Gastroesophageal sphincter (tissue), 4 donors: ENCODE data around the gene HSP90AB1. TPM values are rescaled to one million over a fixed set of nuclear protein-coding genes. Genes with fewer than 3 reads are reported as not detected.

ENCODE experiments used
- ATAC-seq: fragments of 150-250 bp; one replicate; pipeline ENCODE4 v1.9.1; 2016; ENCODE audit warnings: mild to moderate bottlenecking, moderate library complexity
- H3K27ac ChIP-seq, 4 donors: fragments of 200-600 bp; sonication (generic) in 3 of 4; 1 replicate in 3 of 4; 2 replicates in 1 of 4; pipeline ENCODE4 v1.5.1; 2016 to 2019
- H3K27me3 ChIP-seq: fragments of 200-600 bp; sonication (generic); one replicate; pipeline ENCODE4 v1.5.1; 2019
- H3K36me3 ChIP-seq, 2 donors: fragments of 200-600 bp; sonication (generic); one replicate each; pipeline ENCODE4 v1.5.1; 2019; ENCODE audit warnings: control low read depth in 1 of 2
- H3K4me1 ChIP-seq, 3 donors: fragments of 200-600 bp; sonication (generic); 1 replicate in 2 of 3; 2 replicates in 1 of 3; pipeline ENCODE4 v1.5.1; 2016 to 2019; ENCODE audit warnings: control low read depth in 2 of 3
- H3K4me3 ChIP-seq, 2 donors: fragments of 200-600 bp; sonication (generic); one replicate each; pipeline ENCODE4 v1.5.1; 2019; ENCODE audit warnings: mild to moderate bottlenecking in 1 of 2, moderate library complexity in 1 of 2
- H3K9me3 ChIP-seq, 3 donors: fragments of 200-600 bp; sonication (generic); one replicate each; pipeline ENCODE4 v1.5.1; 2017 to 2019; ENCODE audit warnings: control low read depth in 2 of 3
- CTCF ChIP-seq, 4 experiments: fragments of 200-600 bp in 2 of 4; fragments of 450-650 bp in 2 of 4; sonication (generic) in 1 of 4; IDR thresholded peaks; one replicate each; pipeline ENCODE4 v1.5.1; 2017 to 2019; ENCODE audit warnings: antibody characterized with exemption in 4 of 4, mild to moderate bottlenecking in 2 of 4, moderate library complexity in 2 of 4
- EP300 ChIP-seq: sonication (generic); formaldehyde crosslinking; IDR thresholded peaks from one replicate; pipeline ENCODE4 v1.6.1; 2017; ENCODE audit warnings: antibody characterized with exemption, mild to moderate bottlenecking
- POLR2A ChIP-seq, 2 donors: fragments of 450-650 bp; IDR thresholded peaks; one replicate each; pipeline ENCODE4 v1.6.1; 2017; ENCODE audit warnings: antibody characterized with exemption in 2 of 2, mild to moderate bottlenecking in 2 of 2, moderate library complexity in 1 of 2
- POLR2AphosphoS5 ChIP-seq: sonication (generic); formaldehyde crosslinking; IDR thresholded peaks from one replicate; pipeline ENCODE4 v1.6.1; 2017; ENCODE audit warnings: antibody characterized with exemption
- WGBS, 2 donors: methylation state at CpG; one replicate each; pipeline ENCODE4 v1.1.5; 2018; ENCODE audit warnings: low coverage in 1 of 2; 5-methylcytosine and 5-hydroxymethylcytosine counted together
- total RNA-seq, 4 donors: library from RNA; depleted of rRNA; stranded (reverse); fragments of >200 nt; gene quantifications; one replicate each; pipeline ENCODE4 v1.1.0, GENCODE V29; 2016

Gene HSP90AB1
- total RNA-seq, 4 donors from 2014 or later: 553 to 749 (median 626) TPM

- Histone ChIP-seq H3K9me3 (no peaks in the 10 kb centered on the region), H3K27me3 (no peaks in the 10 kb centered on the region), H3K4me3 (no peak overlapping the region), H3K4me1 (peaks cover 15 to 77% (median 56%) of the 10 kb centered on the region in 3 donors), H3K27ac (peak overlapping the region; percentile 73 to 99 (median 98)), H3K36me3 (peaks cover 0 to 24% of the 10 kb centered on the region in 2 donors)
- 50 to 64% methylated on average over 1 to 3 of the region's 6 CpGs for WGBS, 2 donors
- ATAC-seq: no peak
- TF ChIP-seq POLR2A (IDR thresholded peaks at IDR 0.05): no peak
- TF ChIP-seq POLR2AphosphoS5: no peak
- TF ChIP-seq CTCF (IDR thresholded peaks at IDR 0.05): no peak
- TF ChIP-seq EP300: no peak
Observed at GRCh38 chr6:44235891-44236516, 10.9 kb upstream of the HSP90AB1 start.

DNA sequence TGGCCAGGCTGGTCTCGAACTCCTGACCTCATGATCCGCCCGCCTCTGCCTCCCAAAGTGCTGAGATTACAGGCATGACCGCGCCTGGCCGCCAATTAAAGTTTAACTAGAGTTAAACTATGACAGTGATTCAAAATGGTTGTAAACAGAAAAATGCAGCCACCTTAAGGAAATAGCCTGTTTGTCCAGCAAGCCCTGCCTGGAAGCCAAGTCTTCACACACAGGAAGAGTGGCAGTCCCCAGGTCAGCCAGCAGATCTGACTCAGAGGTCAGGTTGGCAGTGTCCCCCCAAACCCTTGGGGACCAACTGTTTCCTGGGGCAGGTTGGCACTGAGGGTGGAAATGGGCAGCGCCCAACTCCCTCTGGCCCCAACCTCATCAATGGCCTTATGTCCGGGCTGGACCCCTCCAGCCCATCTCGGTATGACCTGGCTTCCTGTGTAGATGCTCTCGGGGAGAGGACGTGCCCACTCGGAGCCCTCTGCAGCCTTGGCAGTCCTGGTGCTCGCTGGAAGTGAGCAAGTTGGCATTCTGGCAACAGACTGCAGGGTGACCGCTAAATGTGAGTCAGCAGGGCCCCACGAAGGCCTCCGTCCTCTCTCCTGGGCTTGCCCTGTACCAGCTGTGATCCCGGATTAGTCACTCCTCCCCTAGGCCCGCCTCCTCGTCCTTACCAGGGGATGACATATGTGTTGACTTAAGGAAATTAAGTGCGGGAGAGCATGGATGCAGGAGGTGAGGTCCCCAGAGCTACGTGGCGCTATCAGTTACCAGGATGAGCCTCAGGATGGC, 9.7 kb upstream of the HSP90AB1 start:
- H3K4me1 ChIP-seq: peaks cover 15 to 64% (median 48%) of the 10 kb centered on the region in 3 donors
- ATAC-seq: peak; percentile 87
- peaks cover 0 to 11% of the 10 kb centered on the region in 2 donors for H3K36me3 ChIP-seq
- peak overlapping the region; percentile 87 to 99 (median 98) for H3K27ac ChIP-seq
- no peaks in the 10 kb centered on the region for H3K9me3 ChIP-seq
- no peaks in the 10 kb centered on the region for H3K27me3 ChIP-seq
- WGBS, 2 donors: 27 to 48% methylated on average over 3 to 6 of the region's 22 CpGs
- TF ChIP-seq EP300 (no peak), POLR2A (IDR thresholded peaks at IDR 0.05) (no peak), CTCF (IDR thresholded peaks at IDR 0.05) (peak in 1 of 4 experiments; percentile 12), POLR2AphosphoS5 (peak; percentile 89)
- peak overlapping the region; percentile 43 to 77 for H3K4me3 ChIP-seq

- ATAC-seq: peak; percentile 80
- TF ChIP-seq POLR2A (IDR thresholded peaks at IDR 0.05): peak; percentile 46 to 50
- TF ChIP-seq CTCF (IDR thresholded peaks at IDR 0.05): peak in 3 of 4 experiments; percentile 97 to 100 (median 99)
- peak; percentile 33 for TF ChIP-seq POLR2AphosphoS5
- no peak for TF ChIP-seq EP300
- Histone ChIP-seq H3K27me3 (no peaks in the 10 kb centered on the region), H3K27ac (peak overlapping the region; percentile 87 to 99 (median 98)), H3K4me1 (peaks cover 15 to 57% (median 43%) of the 10 kb centered on the region in 3 donors), H3K36me3 (peaks cover 0 to 4% of the 10 kb centered on the region in 2 donors), H3K9me3 (no peaks in the 10 kb centered on the region), H3K4me3 (peak overlapping the region; percentile 43 to 77)
- WGBS, 2 donors: 5 to 25% methylated on average over 2 to 8 of the region's 42 CpGs
Observed at GRCh38 chr6:44237813-44238433, 9.0 kb upstream of the HSP90AB1 start.

DNA sequence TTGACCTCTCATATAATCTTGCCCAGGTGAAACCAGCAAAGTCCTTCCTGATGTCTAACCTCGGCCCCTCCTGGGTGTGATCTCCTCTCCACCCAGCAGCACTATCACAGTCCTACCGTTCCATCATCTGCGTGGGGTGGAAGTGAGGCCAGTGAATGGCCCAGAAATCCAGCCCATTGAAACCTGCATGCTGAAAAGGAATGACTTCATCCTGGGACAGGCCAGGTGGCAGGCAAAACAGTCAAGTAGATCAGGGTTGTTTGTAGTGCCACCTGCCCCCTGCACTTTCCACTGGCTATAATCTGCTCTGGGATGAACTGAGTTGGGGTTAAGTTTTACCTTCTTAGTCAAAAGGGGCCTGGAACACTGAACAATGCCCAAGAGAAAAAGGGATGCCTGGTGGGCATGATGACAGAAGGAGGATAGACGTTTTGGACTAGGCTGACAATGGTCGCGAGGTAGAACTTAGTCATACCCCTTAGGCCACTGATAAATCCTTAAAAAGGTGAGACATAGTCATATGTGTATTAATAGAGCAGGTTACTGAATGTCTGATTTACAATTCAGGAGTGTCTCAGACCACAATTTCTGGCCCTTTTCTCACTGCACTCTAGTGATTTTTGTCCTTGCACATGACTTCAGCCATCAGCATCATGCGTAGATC, 8.1 kb upstream of the HSP90AB1 start:
- H3K9me3 ChIP-seq: no peaks in the 10 kb centered on the region
- WGBS, 2 donors: 63 to 85% methylated on average over 4 to 7 of the region's 7 CpGs
- no peaks in the 10 kb centered on the region for H3K36me3 ChIP-seq
- H3K4me3 ChIP-seq: no peak overlapping the region
- H3K4me1 ChIP-seq: peaks cover 15 to 48% (median 34%) of the 10 kb centered on the region in 3 donors
- no peaks in the 10 kb centered on the region for H3K27me3 ChIP-seq
- H3K27ac ChIP-seq: peak overlapping the region in 3 of 4 donors; percentile 98 to 99 (median 99)
- no peak for TF ChIP-seq CTCF (IDR thresholded peaks at IDR 0.05)
- no peak for TF ChIP-seq POLR2AphosphoS5
- TF ChIP-seq POLR2A (IDR thresholded peaks at IDR 0.05): no peak
- no peak for TF ChIP-seq EP300
- ATAC-seq: no peak
